HepG2 (cell line): ENCODE results near the gene MED9. TPM values are rescaled to one million over a fixed set of nuclear protein-coding genes. Genes with fewer than 3 reads are reported as not detected.

Experiments
- ARID2 ChIP-seq: sonication (generic); formaldehyde crosslinking; IDR thresholded peaks from 2 replicates; pipeline ENCODE4 v1.8.1; 2022; ENCODE audit warnings: mild to moderate bottlenecking, missing genetic modification reagents, borderline replicate concordance
- ATF6 ChIP-seq: sonication (generic); formaldehyde crosslinking; conservative IDR thresholded peaks from 2 replicates; pipeline ENCODE4 v1.4.0; 2020; ENCODE audit warnings: missing genetic modification reagents
- CBX2 ChIP-seq, 2 experiments: fragments of 200-600 bp in 1 of 2; sonication (generic); formaldehyde crosslinking in 1 of 2; IDR thresholded peaks; 2 replicates each; pipeline versions ENCODE4 v1.7.0 to v1.8.1; 2018 to 2022; ENCODE audit warnings: low read depth in 2 of 2, low read length in 1 of 2, mild to moderate bottlenecking in 1 of 2, missing genetic modification reagents in 1 of 2
- GMEB1 ChIP-seq: sonication (generic); formaldehyde crosslinking; IDR thresholded peaks from 2 replicates; pipeline ENCODE4 v1.5.1; 2020; ENCODE audit warnings: missing genetic modification reagents, mild to moderate bottlenecking, borderline replicate concordance
- GMEB2 ChIP-seq: IDR thresholded peaks from 2 replicates; pipeline ENCODE4 v1.6.1; 2016; ENCODE audit warnings: missing biosample characterization, missing genetic modification reagents, low read depth
- MNT ChIP-seq: fragments of 450-650 bp; IDR thresholded peaks from 2 replicates; pipeline ENCODE4 v1.6.1; 2016
- PAXIP1 ChIP-seq: sonication (generic); formaldehyde crosslinking; conservative IDR thresholded peaks from 2 replicates; pipeline ENCODE4 v1.4.0; 2020; ENCODE audit warnings: mild to moderate bottlenecking, missing genetic modification reagents, moderate library complexity
- PHB2 ChIP-seq: fragments of 450-650 bp; IDR thresholded peaks from 2 replicates; pipeline ENCODE4 v1.6.1; 2018; ENCODE audit not compliant: partially characterized antibody
- PHF5A ChIP-seq: IDR thresholded peaks from one replicate; pipeline ENCODE4 v1.6.1; 2018; ENCODE audit warnings: low read depth, missing genetic modification reagents; ENCODE audit not compliant: unreplicated experiment
- PPARG ChIP-seq: conservative IDR thresholded peaks from 2 replicates; pipeline ENCODE4 v1.6.1; 2016; ENCODE audit warnings: missing biosample characterization, missing genetic modification reagents
- TERF1 ChIP-seq: sonication (generic); formaldehyde crosslinking; IDR thresholded peaks from 2 replicates; pipeline ENCODE4 v1.8.0; 2022; ENCODE audit warnings: mild to moderate bottlenecking, missing genetic modification reagents, moderate library complexity
- ZBTB20 ChIP-seq: sonication (generic); formaldehyde crosslinking; IDR thresholded peaks from 2 replicates; pipeline ENCODE4 v1.8.1; 2023; ENCODE audit warnings: missing genetic modification reagents, low read depth, mild to moderate bottlenecking, borderline replicate concordance
- ZBTB26 ChIP-seq: IDR thresholded peaks from 2 replicates; pipeline ENCODE4 v1.6.1; 2016; ENCODE audit warnings: missing compliant biosample characterization, missing genetic modification reagents, borderline replicate concordance
- ZNF678 ChIP-seq: sonication (generic); formaldehyde crosslinking; IDR thresholded peaks from 2 replicates; pipeline ENCODE4 v1.4.0; 2020; ENCODE audit warnings: mild to moderate bottlenecking, missing genetic modification reagents
- polyA plus RNA-seq, 8 experiments: library from polyadenylated mRNA; depleted of rRNA in 3 of 8; stranded (reverse) in 7 of 8; unstranded in 1 of 8; fragments of >200 nt; fragmentation: Illumina TruSeq in 4 of 8; extraction: Trizol in 4 of 8; gene quantifications; 2 replicates each; pipeline versions ENCODE4 v1.2.1 to v1.2.3, GENCODE V29; 2011 to 2016; ENCODE audit warnings: low read depth in 4 of 8, missing spikeins in 1 of 8, mixed read lengths in 1 of 8; ENCODE audit not compliant: insufficient read depth in 1 of 8
- total RNA-seq, 5 experiments: library from RNA; depleted of rRNA; stranded (reverse); fragments of >200 nt; fragmentation: Illumina TruSeq; extraction: Trizol; gene quantifications; 2 replicates each; pipeline ENCODE4 v1.2.3, GENCODE V29; 2016; ENCODE audit warnings: low read depth in 1 of 5

Gene MED9
- total and polyA plus RNA-seq, 2 of the 13 experiments (the other 11 are each of a cell fraction or from before 2014, with no cell fraction given), result 11.9 to 15.1 TPM

- TF ChIP-seq GMEB1 (CRISPR knock-in tag) (peak; percentile 55; the same call in 1 of the 2 replicates), PHB2 (no peak), PHF5A (CRISPR knock-in tag) (peak; percentile 95), PPARG (CRISPR knock-in tag) (peak; percentile 85), ZNF678 (CRISPR knock-in tag) (no peak), ZBTB26 (CRISPR knock-in tag) (no peak), TERF1 (no peak), ATF6 (CRISPR knock-in tag) (no peak), GMEB2 (CRISPR knock-in tag) (no peak), PAXIP1 (CRISPR knock-in tag) (peak; percentile 94), CBX2 (IDR thresholded peaks at IDR 0.05; ENCODE audit: low read depth, low read length) (no peak), CBX2 (CRISPR knock-in tag; IDR thresholded peaks at IDR 0.05; ENCODE audit: low read depth) (no peak), ARID2 (CRISPR knock-in tag) (no peak), ZBTB20 (CRISPR knock-in tag) (peak; percentile 81; the same call in 1 of the 2 replicates), MNT (peak; percentile 58)
Measured at GRCh38 chr17:17533901-17534441, 57.2 kb downstream of the MED9 start (continued).
